Fibroblast of skin of abdomen (primary cell): ENCODE data around the gene THY1.
A peak's percentile ranks its signal among the peaks of the same experiment; 100 is the strongest.

Experiments
- DNase-seq: peaks from one replicate; pipeline ENCODE4 v3.0.0-alpha.2; 2013

THY1 gene

DNA sequence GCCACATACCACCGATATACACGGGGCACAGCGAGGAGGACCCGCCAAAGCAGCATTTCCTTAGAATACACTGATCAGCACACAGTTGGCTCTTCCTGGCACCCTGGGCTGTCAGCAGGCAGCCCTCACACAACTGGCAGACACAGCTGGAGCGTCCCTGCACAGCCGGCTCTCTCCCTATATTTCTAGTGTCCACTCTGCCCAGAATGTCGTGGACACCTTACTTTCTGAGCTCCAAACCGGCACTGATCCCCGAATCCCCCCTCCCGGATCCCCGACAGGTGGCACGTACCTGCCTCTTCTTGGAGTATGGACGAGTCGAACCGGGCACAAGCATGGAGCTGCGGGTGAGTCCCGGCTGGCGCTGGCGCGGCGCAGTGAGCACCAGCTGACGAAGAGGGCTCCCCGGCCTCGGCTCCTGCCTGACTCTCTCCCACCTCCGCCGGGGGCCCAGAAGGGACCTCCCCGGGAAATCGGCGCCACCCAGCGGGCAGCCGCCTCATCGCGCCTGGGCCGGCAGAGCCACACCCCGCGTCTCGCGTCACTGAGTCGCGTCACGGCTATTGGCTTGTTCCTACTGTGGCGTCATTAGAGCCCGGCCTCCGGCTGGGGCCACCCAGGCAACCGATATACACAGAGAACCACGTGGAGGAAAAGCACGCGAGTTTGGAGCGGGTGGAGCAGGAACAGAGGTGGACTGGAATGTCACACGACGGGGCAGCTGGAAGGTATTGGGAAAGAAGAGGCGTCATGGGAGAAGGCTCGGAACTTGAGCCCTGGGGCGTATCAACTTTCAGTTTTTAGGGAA, 41.6 kb downstream of the THY1 start, which contains the start of gene USP2:
Gene USP2 (minus strand): TSS at position 510 of the 808 bp plus-strand sequence. CDS start 8,210 bp downstream, outside the sequence.
- peak; percentile 94 for DNase-seq

DNA sequence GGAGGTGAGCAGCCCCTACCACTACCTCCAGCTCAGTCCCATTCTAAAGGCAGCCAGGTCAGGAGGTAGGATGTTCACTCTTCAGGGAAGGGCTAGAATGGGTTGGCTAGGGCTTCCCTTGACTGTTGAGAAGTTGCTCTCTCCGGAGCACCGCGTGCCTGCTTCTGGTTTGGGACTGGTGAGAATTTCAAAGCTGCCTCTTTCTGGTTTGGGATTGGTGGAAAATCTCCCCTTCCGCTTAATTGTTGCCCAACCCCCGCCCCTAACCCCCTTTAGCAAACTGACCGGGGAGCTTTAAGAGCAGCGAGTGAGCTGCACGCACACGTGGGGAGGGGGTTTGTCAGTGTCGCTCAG, 42.2 kb downstream of the THY1 start:
- no peak for DNase-seq

DNA sequence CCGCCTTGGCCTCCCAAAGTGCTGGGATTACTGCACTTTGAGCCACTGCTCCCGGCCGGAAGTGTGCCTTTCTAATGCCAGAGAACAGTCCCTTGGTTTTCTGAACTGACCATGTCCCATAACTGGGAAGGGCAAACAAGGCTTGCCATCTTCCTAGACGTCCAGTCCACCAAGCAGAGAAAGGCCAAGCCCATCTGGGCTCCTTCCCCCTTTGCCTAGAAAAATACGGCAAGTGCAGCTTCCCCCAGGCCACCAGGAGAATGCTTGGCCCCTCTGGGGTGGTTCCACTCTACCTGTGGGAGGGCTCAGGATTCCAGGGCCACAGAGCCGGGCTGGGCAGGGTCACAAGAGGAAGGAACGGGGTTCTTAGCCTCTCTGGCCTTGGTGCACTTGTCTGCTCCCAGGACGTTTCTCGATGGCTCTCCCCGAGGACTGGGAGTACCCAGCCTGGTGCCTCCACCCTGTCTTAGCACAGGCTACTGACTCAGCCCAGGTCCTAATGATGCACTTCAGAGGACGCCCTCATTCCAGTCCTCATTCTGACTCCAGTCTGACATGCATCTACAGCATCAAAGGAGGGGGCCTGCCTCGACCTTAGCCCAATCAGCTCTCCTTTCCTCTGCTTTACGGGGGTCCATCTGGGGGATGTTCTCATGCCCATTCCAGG, 42.7 kb downstream of the THY1 start:
- no peak for DNase-seq

DNA sequence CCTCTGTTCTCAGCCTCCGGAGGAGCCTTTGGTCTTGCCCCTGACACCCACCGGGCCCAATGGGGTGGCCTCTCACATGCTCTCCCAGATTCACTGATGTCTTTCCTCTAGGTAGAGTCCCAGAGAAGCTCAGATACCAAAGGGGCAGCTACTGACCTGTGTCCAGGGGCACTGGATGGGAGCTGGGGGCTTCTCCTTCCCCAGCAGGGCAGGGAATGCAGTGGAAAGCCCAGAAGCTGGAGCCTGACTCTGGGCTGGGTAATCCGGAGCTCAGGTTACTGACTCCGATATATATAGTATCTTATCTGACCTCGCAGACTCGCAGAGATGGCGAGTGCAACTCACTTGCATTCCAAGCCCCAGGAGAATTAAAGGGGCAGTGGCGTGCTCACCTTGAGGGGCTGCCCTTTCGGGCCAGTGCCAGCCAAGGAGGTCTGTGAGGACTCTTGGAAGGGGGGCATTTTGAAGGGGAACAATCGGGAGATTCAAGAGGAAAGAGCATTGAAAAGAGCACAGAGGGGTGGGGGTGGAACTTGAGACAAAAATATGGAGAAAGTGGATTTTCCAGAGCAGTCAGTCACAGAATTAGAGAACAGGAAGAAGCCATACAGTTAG, 44.0 kb downstream of the THY1 start:
- no peak for DNase-seq

DNA sequence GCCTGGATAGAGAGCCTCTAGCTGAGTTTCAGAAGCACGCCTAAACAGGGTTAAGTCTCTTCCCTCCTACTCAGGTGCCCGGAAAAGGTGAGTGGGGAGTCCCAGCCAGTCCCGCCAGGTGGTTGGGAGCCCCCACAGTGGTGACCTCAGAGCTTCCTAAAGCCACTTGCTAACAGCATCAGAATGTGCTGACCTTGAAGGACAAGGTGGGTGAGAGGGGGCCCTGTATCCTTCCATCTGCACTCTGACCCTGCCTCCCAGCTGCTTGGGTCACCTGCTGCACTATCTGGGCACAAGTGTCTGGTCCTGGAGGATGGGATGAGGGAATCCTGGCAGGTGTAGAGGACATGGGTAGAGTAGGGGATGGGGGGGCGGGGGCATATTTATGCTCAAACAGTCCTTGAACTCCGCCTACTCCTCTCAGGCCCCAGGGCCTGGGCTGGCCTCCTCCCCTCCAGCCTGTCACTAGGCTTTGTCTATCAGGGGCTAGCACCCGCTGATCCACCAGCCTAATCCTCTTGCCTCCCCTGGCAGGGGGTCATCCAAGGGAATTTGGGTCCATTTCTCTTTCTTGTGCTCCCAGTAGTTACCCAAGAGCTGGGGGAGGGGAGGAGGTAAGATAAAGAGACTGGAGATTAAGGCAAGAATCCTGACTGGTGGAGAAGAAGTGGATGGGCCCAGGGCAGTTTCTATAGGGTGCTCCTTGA, 44.9 kb downstream of the THY1 start:
- DNase-seq, result no peak

DNA sequence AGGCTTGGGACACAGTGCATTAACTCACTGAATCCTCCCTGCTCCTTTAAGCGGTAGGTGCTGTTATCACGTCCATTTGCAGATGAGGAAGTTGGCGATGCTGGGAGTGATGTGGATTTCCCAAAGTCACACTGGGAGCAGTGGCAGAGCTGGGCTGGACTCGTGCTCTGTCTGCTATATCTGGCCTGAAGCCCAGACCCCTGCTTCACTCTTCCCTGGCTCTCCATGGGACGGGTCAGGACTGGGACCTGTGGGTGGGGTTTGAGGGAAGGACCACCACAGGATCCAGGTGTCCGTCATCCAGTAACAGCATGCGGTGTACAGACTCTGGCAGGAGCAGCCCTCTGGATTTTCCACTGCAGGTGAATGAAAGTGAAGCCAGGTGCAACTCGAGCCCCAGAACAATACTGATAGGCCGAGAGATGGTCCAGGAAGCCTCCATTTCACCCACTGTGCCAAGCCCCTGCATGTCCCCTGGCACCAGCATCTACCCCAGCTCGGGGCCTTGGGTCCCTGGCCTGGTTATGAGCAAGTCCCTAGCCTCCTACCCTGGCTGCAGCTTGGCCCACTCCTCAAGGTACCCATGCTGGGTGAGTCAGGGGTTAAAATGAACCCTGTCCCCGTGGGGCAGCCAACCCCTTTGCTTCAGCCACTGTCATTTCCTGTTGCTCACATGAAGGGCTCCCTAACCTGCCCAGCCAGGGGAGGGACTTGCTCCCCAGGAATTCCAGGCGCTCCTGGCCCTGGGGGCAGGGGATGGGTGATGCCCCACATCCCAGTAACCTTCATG, 45.7 kb downstream of the THY1 start:
- DNase-seq, result no peak

DNA sequence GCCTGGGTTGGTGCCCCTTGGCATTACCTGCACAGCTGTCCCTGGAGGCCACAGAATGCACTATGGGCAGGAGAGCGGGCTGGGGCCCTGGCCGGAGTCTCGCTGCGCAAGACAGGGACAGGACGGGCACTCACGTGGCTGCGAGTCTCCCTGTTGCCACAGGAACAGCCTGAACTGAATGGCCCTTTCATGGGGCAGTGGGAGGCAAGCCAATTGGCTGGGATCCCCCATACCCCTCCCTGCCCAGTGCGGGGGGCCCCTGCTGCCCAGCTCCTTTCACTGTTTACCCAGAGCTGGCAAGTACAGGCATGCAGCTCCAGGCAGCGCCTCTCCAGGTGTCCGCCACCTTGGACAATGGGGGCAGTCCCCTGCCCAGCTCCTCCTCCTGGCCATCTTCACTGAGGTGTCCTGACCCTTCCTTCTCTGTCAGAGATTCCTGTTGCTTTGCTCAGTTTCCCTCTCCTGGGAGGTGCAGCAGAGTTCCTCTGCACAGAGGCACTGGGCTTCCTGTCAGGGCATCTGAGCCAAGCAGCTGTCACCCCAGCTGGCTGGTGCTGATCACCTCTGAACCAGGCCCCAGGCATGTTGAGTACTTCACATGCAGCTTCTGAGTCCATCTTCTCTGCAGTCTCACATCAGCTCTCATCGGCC, 46.6 kb downstream of the THY1 start:
- no peak for DNase-seq

DNA sequence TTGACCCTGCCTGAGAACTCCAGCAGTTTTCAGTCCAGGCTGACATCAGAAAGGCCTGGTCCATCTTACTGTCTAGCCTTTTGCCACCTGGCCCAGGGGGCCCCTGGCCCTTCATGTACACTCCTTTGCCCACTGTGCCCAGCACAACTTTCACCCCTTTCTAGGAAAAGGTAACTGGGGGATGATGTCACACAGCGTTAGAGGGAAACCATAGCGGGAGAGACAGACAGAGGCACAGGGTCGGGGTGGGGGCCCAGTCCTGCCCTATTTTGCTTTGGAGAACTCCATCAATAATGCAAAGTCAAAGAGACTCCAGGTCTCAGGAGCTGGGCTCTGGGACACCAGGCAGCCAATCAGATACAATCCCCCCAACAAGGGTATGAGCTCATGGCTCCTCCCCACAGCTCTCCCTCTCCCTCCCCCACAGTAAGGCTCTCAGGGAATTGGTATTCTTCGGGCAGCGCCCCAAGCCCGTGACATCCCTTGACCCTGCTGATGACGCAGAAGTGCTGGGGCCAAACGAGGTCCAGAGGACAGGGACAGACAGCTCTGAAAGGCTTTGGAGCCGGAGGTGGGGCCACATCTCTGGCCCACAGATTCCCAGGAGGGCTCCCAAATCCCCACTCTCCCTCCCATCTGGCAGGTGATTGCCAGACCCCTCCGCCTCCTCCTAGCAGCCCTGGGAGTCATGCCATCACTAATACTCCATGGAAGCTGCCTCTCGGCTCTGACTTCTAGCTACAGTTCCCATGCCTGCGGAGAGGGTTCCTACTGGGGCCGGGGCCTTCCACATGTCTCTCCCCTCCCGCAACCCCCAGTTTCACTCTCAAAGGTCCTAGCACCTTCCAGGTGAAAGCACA, 47.4 kb downstream of the THY1 start:
- DNase-seq, result peak; percentile 35

DNA sequence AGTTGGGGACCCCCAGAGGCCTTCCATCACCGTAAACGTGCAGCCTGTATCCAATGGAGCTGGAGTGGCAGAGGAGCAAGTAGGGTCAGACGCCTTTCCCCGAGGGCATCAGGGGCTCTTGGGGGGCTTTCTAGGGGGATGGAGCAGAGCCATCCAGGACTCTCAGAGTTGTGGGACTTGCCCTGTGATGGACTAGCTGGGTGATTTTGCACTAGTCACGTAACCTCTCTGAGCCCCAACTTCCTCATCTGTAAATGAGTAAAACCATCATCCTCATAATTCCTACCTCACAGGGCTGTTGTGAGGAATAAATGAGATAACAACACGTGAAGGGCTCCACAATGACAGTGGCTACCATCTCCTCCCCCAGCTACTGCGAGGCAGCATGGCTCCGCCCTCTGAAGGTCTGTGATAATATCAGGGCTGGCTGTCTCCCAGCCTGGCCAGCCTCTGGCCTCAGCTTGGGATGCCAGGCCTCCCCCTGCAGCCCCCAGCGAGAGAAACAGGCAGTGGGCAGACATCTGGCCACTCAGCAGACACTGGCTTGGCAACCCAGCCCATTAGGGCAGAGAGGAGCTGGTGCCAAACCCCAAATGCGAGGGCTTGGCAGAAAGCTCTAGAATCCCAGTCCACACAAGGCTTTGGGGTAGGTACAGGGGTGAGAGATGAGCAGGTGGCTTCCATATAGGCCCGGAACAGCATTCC, 48.2 kb downstream of the THY1 start:
- no peak for DNase-seq

DNA sequence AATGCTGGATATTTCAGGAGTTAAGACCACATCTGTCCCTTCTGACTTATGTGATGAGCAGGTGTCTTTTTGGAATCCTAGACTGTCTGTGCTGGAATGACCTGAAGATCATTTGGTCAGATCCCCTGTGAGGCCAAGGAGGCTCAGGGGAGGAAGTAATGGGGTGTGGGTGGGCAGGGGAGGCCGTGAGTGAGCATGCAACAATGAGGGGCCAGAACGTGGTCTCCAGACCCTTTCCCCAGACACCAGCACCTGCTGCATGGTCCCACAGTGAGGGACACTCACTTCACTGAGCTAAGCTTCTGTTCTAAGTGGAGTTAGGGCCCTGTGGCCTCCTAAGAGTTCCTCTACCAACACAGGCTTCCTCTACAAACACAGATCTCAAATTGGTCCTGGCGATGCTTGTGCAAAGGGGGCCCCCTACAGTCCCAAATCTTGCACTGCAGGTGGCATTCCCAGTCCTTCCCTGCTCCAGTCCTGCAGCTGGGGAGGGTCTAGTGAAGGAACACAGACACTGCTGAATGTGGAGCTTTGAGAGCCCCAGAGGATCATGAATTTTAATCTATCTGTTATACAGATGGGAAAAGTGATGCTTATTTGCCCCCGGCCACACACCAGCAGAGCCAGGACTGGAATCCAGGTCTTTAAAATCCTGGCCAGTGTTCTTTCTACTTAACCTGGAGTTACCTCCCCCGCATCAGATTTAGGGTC, 48.9 kb downstream of the THY1 start:
- peak; percentile 67 for DNase-seq

DNA sequence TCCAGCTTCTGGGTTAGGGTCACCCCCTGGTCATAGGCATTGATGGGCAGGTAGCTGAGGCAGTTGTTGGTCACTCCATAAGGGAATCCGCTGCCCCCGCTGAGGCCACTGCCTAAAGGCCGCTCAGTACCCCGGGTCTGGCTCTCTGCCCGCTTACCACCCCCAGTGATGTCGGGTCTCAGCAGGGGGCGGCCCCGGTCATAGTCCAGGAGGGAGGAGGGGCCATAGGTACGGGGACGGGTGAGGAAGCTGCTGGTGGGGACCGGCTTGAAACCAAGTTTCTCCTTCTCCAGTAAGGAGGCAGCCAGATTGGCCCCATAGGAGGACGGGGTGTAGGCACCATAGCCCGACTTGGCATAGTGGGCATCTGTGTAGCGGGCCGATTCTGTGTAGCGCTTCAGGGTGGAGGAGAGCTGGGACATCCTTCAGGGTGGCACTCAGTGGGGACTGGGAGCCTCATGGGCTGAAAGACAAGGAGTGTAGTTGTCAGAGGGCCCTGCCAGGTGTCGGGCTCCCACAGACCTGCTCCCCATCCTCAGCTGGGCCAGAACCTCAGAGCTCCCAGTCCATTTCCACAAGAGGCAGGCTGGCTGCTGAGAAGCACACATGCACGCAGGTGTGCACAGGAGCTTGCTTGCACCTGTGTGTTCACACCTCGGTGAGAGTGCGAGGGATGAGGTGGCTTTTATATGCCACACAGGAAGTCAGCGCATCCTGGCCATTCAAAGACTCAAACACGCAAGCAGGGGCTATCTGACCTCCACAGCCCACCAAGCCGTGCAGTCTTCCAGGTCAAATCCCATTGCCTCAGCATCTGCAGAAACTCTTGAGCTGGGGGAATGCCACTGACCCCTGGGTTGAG, 49.7 kb downstream of the THY1 start:
- DNase-seq, result no peak

DNA sequence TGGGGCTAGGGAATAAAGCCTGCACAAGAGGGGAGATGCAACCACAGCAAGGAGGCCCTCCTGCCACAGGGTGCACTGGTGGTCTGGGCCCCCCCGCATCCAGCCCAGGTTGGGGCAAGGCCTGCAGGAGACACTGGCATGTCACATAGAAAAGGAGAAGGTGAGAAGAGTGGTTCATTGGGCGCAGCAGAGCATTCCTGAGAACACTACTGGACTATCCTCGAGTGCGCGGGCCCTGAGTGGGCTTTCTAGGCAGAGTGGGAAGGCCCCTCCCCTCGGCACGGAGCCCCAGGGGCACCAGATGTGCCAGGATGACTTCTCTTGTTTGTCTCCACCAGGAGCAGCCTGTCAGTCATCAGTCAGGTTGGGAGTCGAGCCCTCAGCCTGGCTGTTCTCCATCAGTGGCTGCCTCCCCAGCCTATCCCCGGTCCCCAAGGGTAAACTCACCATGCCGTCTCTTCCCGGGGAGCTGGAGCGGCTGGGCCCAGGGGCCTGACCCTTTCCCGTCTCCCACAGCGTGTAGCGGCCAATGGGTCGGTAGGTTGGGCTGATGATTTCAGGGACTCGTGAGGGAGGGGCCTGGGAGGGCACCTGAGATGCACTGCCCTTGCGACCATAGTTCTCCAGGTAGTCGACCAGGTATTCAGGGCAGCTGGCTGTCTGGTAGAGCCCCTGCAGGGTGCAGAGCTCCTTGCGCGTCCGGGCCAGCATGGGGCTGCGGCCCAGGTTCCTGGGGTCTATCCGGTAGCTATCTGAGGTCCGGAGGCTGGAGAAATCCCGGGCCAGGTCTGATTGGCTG, 50.5 kb downstream of the THY1 start:
- DNase-seq, result no peak

DNA sequence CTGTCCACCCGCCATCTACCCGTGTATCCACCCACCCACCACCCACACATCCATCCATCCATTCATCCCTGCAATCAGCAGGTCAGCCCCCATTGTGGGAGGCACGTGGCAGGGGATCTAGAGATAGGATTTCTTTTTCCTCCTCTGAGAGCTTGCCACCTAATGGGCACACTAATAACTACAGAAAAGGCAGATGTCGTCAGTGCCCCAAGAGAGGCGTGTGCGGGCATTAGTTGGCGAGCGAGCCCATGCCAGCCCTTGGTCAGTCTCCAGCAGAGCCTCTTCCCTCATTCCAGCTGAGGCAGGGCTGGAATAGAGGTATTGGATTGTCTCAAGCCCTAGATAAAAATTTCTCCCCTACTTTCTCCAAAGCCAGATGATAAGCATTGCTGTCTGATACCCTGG, 51.2 kb downstream of the THY1 start:
- DNase-seq, result no peak

DNA sequence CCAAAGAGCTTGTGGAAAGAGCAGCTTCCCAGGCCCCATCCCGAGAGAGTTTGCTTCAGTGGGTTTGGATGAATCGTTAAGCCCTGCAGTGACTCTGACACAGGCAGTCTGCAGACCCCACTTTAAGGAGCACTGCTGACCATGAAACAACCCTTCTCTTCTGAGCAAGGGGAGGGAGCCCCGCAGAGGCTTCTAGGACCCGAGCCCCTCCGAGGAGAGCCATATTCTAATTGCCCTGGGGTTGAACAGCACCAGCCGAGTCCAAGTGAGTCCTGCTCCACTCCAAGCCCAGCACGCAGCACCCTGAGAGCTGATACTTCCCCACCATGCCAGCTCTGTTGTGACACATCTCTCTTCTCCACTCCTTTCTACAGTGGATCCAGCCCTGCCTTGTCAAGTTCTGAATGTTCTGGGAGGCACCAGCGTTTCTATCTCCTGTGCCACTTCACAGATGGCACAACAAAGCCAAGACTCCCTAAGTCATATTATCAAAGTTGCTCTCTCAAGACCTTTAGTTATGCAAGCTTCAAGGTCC, 51.8 kb downstream of the THY1 start:
- DNase-seq, result no peak

DNA sequence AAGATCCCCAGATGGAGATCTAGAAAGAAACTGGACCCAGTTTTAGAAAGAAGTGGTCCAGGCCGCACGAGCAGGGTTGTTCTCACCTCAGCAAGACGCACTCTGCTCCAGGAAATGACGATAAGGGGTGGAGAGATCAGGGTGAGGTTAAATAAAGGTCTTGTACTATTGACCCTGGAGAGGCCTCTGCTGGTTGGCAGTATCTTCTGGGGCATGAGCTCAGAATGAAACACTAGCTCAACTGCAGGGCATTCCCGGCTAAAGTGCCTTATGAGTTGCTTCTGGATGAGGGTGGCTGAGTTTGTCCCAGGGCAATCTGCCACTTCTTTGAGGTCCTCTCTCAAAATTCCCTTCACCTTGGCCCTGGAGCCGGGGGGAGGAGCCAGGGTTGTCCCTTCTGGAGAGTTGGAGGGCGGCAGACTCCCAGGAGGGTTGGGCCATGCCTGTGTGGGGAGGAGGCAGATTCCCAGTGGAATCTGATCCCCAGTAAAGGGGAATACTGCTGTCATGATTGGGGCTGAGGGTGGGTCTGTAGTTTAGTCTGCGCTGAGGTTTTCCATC, 52.4 kb downstream of the THY1 start:
- no peak for DNase-seq

DNA sequence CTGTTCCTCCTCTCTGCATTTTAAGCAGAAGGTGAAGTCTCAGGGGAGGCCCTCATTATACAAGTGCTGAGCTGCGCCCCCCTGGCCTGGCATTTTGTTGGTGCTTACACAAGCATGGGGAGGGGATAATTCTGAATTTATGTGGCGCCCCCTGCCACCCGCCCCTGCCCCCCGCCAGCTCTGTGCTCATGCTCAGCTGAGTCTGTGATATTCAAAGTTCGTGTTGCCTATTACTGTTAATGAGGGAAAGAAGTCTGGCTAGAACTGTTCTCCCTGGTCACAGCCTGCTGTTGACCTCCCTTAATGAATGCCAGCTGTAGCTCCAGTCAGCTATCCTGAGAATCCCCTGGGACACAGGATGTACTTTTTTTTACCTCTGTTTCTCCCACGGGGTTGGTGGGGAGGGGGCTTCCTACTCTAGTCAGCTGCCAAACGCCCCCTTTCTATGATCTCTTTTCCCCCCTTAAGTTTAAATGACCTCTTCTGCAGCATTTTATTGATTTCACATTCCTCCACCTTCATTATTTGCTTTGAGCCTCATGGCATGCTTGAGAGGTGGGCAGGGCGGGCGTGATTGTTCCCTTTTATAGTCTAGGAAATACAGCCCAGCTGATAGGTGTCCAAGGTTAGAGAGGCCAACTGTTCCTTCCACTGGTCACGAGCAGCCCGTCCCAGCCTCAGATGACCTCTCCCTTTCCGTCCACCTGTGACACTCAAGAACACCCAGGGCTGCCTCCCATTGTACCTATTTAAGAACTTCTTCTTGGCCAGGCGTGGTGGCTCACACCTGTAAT, 53.6 kb downstream of the THY1 start:
- DNase-seq, result no peak
